Thyroid gland (tissue), 4 donors: ENCODE results near the gene PRLR. TPM values are rescaled to one million over a fixed set of nuclear protein-coding genes. Genes with fewer than 3 reads are reported as not detected.

Source experiments
- DNase-seq, 2 donors: peaks; one replicate each; pipeline ENCODE4 v3.0.0-alpha.2; 2019
- H3K27ac ChIP-seq, 3 donors: fragments of 200-600 bp; sonication (generic); 1 replicate in 2 of 3; 2 replicates in 1 of 3; pipeline ENCODE4 v1.5.1; 2016 to 2019; ENCODE audit warnings: mild to moderate bottlenecking in 1 of 3, moderate library complexity in 1 of 3
- H3K27me3 ChIP-seq: fragments of 200-600 bp; sonication (generic); one replicate; pipeline ENCODE4 v1.5.1; 2019
- H3K36me3 ChIP-seq, 2 donors: fragments of 200-600 bp; sonication (generic); one replicate each; pipeline ENCODE4 v1.5.1; 2016 to 2019
- H3K4me1 ChIP-seq, 2 donors: fragments of 200-600 bp; sonication (generic); one replicate each; pipeline ENCODE4 v1.5.1; 2017 to 2019
- H3K4me3 ChIP-seq, 3 donors: fragments of 200-600 bp; sonication (generic); replicated peaks in 1 of 3; 1 replicate in 2 of 3; 2 replicates in 1 of 3; pipeline ENCODE4 v1.5.1; 2016; ENCODE audit warnings: mild to moderate bottlenecking in 1 of 3
- H3K9me3 ChIP-seq: fragments of 200-600 bp; sonication (generic); one replicate; pipeline ENCODE4 v1.5.1; 2017
- POLR2A ChIP-seq, 2 donors: fragments of 450-650 bp; IDR thresholded peaks; one replicate each; pipeline ENCODE4 v1.6.1; 2017; ENCODE audit warnings: antibody characterized with exemption in 2 of 2, mild to moderate bottlenecking in 2 of 2, moderate library complexity in 1 of 2
- WGBS, 2 donors: methylation state at CpG; one replicate each; pipeline ENCODE4 v1.1.5; 2017; 5-methylcytosine and 5-hydroxymethylcytosine counted together
- intact Hi-C: fragments of 100-400 bp; cut with DNase I; formaldehyde crosslinking; loops from one replicate; pipeline ENCODE4 v1.15.1; 2023
- total RNA-seq, 4 donors: library from RNA; depleted of rRNA; stranded (reverse); fragments of >200 nt; gene quantifications; one replicate each; pipeline ENCODE4 v1.2.3, GENCODE V29; 2016
- TF ChIP-seq, protein P1 (sequence below), 6 experiments: fragments of 200-600 bp in 3 of 6; fragments of 450-650 bp in 3 of 6; sonication (generic) in 3 of 6; IDR thresholded peaks; one replicate each; pipeline ENCODE4 v1.5.1; 2016 to 2019; ENCODE audit warnings: antibody characterized with exemption in 6 of 6, mild to moderate bottlenecking in 2 of 6, inconsistent platforms in 1 of 6, moderate library complexity in 1 of 6

The PRLR gene
- total RNA-seq, 4 donors from 2014 or later: 0.20 to 1.7 (median 0.22) TPM; not detected in 1

GRCh38 chr5:35233121-35233520, 2.8 kb upstream of the PRLR start:
- peak; percentile 58 to 66 for DNase-seq
- peaks cover 7 to 13% of the 10 kb centered on the region in 2 donors for H3K4me1 ChIP-seq
- H3K9me3 ChIP-seq: no peaks in the 10 kb centered on the region
- WGBS, 2 donors: 34 to 51% methylated on average over 4 of the region's 4 CpGs
- TF ChIP-seq POLR2A (IDR thresholded peaks at IDR 0.05): no peak
- TF ChIP-seq, protein P1, sequence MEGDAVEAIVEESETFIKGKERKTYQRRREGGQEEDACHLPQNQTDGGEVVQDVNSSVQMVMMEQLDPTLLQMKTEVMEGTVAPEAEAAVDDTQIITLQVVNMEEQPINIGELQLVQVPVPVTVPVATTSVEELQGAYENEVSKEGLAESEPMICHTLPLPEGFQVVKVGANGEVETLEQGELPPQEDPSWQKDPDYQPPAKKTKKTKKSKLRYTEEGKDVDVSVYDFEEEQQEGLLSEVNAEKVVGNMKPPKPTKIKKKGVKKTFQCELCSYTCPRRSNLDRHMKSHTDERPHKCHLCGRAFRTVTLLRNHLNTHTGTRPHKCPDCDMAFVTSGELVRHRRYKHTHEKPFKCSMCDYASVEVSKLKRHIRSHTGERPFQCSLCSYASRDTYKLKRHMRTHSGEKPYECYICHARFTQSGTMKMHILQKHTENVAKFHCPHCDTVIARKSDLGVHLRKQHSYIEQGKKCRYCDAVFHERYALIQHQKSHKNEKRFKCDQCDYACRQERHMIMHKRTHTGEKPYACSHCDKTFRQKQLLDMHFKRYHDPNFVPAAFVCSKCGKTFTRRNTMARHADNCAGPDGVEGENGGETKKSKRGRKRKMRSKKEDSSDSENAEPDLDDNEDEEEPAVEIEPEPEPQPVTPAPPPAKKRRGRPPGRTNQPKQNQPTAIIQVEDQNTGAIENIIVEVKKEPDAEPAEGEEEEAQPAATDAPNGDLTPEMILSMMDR (IDR thresholded peaks at IDR 0.05): no peak
- H3K27ac ChIP-seq: no peak overlapping the region
- intact Hi-C loops: no loop called here
- H3K36me3 ChIP-seq: no peaks in the 10 kb centered on the region
- no peaks in the 10 kb centered on the region for H3K27me3 ChIP-seq
- H3K4me3 ChIP-seq: no peak overlapping the region

DNA sequence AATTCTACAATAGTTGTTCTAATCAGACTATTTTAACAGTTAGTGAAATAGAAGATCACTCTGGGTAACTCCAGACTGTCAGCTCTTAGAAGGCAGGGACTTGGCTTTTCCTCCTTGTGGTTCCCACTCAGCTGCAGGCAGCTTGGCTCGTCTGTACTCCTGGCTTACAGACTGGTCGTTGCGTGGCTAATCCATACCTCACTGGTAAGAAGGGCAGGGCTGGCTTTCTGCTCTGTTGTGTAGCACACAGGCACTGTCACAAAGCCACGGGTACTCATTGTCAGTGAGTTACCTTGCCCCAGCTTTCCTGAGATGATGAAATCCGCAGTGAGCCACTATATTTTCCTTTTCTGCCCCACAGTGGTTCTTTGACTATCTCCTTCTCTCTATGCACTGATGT, 1.8 kb upstream of the PRLR start:
- Histone ChIP-seq H3K27ac (no peak overlapping the region), H3K4me1 (peaks cover 7 to 13% of the 10 kb centered on the region in 2 donors), H3K4me3 (no peak overlapping the region), H3K36me3 (no peaks in the 10 kb centered on the region), H3K9me3 (no peaks in the 10 kb centered on the region), H3K27me3 (no peaks in the 10 kb centered on the region)
- WGBS, 2 donors: 88% methylated on average over 4 to 5 of the region's 5 CpGs
- DNase-seq: no peak
- intact Hi-C loops: no loop called here
- TF ChIP-seq, protein P1 (IDR thresholded peaks at IDR 0.05): no peak
- no peak for TF ChIP-seq POLR2A (IDR thresholded peaks at IDR 0.05)

DNA sequence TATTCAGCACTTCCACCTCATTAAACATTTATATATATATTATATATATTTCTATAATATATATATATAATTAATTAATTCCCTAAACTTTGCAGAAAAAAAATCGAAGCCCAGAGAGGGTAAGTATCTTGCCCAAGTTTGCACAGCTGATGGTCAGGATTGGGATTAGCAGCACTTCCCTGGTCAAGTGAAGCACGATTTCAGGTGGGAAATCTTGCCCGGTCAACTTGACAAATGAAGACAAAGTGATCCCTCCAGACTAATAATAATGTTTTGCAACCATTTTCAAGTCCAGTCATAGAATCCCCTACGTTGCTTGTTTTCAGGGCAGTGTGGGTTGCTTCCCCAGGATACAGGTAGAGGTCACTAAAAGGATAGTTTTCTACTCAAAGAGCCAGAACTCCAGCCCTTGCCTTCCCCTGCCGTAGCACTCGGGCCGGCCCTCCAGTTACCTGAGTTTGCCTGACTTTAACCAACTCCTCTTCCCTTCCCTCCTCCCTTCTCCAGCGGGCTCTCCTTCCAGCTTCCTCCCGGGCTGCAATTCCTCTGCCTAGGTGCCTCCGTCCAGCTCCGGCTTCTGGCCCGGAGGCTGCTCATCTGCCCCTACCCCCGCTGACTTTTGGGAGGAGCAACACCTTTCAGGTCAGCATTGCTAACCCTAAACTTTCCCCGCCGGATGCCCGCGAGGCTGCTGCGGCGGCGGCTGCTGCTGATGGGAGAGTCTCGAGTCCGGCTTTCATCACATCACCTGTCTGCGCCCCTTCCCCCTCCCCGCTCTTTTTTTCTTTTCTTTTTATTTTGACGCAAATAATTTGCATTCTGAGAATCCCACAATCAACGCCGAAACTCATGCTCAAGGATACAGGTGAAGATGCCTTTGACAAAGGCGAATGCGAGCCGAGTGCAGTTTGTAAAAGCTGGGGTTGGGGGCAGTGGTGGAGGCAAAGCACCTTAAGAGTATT, 930 bp downstream of the PRLR start:
- no peaks in the 10 kb centered on the region for H3K36me3 ChIP-seq
- H3K4me1 ChIP-seq: peaks cover 7 to 13% of the 10 kb centered on the region in 2 donors
- TF ChIP-seq POLR2A (IDR thresholded peaks at IDR 0.05): no peak
- TF ChIP-seq, protein P1 (IDR thresholded peaks at IDR 0.05): peak in 3 of 6 experiments; percentile 20 to 38 (median 30)
- peak; percentile 36 to 49 for DNase-seq
- H3K27ac ChIP-seq: peak overlapping the region in 1 of 3 donors; percentile 53
- peak overlapping the region in 2 of 3 donors; percentile 0 to 20 for H3K4me3 ChIP-seq
- no peaks in the 10 kb centered on the region for H3K9me3 ChIP-seq
- no peaks in the 10 kb centered on the region for H3K27me3 ChIP-seq
- intact Hi-C loops: no loop called here
- WGBS, 2 donors: 8% methylated on average over 30 of the region's 30 CpGs

DNA sequence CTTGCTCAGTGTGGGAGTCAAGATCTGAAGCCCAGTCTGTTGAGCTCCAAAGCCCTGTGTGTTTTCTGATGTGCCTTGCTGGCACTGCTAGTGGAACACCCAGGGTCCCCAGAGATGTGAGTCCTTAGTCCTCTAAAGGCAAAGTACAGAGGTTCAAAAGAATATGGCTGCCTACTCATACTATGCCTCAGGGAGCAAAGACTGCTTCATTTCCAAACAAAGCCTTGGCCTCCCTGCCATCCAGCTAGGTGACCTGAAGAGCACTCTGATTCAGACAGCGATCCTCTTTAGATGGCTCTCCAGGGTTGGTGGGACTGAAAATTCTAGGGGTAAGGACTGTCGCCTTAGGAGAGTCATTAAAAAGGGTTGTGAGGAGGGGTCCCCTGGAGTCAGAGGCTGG, 2.0 kb downstream of the PRLR start:
- TF ChIP-seq, protein P1 (IDR thresholded peaks at IDR 0.05): no peak
- no peak for TF ChIP-seq POLR2A (IDR thresholded peaks at IDR 0.05)
- DNase-seq: no peak
- 33 to 37% methylated on average over 2 of the region's 2 CpGs for WGBS, 2 donors
- no peak overlapping the region for H3K4me3 ChIP-seq
- no peaks in the 10 kb centered on the region for H3K9me3 ChIP-seq
- H3K27me3 ChIP-seq: no peaks in the 10 kb centered on the region
- peaks cover 7 to 13% of the 10 kb centered on the region in 2 donors for H3K4me1 ChIP-seq
- no peak overlapping the region for H3K27ac ChIP-seq
- intact Hi-C loops: no loop called here
- no peaks in the 10 kb centered on the region for H3K36me3 ChIP-seq

DNA sequence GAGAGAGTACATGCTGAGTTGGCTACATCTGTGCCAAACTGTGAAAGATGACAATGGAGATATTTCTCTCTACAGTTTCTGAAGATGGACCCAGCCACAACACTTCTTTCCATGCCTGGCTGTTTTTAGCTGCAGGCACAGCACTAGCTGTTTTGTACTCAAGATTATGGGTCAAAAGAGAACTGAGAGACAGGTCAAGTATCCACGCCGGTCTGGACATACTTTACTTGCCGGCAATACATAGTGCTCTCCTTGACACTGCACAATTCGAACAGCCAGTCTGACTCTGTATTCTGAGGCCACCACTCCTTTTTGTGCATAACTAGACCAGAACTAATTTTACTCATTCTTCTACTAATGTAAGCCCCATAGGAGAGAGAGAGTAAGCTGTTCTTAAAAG, 2.6 kb downstream of the PRLR start:
- intact Hi-C loops: no loop called here
- no peaks in the 10 kb centered on the region for H3K27me3 ChIP-seq
- no peaks in the 10 kb centered on the region for H3K9me3 ChIP-seq
- H3K36me3 ChIP-seq: no peaks in the 10 kb centered on the region
- H3K4me3 ChIP-seq: no peak overlapping the region
- TF ChIP-seq, protein P1 (IDR thresholded peaks at IDR 0.05): no peak
- TF ChIP-seq POLR2A (IDR thresholded peaks at IDR 0.05): no peak
- WGBS, 2 donors: 77 to 82% methylated on average over 4 of the region's 4 CpGs
- H3K4me1 ChIP-seq: peaks cover 7 to 13% of the 10 kb centered on the region in 2 donors
- H3K27ac ChIP-seq: no peak overlapping the region
- DNase-seq: no peak
